ENCODE measurements around the gene WNT8B.

DNA sequence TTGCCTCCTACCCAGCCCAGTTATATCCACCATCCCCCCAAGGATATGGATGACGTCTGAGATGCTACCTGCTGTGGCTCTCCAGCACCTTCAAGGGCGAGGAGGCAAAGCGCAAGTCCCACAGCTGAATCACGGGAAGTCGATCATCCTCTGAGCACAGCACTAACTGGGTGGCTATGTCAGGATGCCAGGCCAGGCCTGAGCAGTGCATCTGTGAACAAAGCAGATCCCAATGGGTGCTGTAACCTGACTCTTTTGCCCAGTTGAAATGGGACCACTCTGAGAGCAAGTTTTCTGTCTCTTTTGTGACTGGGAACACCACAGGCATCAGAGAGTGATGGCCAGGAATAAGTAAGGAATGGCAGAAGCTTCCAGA lies 44.5 kb downstream of the WNT8B start:
- TF ChIP-seq, protein P1, sequence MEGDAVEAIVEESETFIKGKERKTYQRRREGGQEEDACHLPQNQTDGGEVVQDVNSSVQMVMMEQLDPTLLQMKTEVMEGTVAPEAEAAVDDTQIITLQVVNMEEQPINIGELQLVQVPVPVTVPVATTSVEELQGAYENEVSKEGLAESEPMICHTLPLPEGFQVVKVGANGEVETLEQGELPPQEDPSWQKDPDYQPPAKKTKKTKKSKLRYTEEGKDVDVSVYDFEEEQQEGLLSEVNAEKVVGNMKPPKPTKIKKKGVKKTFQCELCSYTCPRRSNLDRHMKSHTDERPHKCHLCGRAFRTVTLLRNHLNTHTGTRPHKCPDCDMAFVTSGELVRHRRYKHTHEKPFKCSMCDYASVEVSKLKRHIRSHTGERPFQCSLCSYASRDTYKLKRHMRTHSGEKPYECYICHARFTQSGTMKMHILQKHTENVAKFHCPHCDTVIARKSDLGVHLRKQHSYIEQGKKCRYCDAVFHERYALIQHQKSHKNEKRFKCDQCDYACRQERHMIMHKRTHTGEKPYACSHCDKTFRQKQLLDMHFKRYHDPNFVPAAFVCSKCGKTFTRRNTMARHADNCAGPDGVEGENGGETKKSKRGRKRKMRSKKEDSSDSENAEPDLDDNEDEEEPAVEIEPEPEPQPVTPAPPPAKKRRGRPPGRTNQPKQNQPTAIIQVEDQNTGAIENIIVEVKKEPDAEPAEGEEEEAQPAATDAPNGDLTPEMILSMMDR (IDR thresholded peaks at IDR 0.05): no peak
- TF ChIP-seq ZFX (IDR thresholded peaks at IDR 0.05; ENCODE audit: borderline replicate concordance): no peak

Measured in 22Rv1 (cell line).